Cerebellar nuclear complex (tissue), 1 donor: ENCODE measurements around the gene ENTPD5.
"Not testable (repeated sequence)": the region's sequence is repeated elsewhere in the genome, so short reads cannot be mapped to it uniquely, and the experiment has no call there.

Source experiments
- DNase-seq, 2 experiments: peaks; one replicate each; lab custom pipeline; 2025; lab: John Stamatoyannopoulos, UW

The ENTPD5 gene

DNA sequence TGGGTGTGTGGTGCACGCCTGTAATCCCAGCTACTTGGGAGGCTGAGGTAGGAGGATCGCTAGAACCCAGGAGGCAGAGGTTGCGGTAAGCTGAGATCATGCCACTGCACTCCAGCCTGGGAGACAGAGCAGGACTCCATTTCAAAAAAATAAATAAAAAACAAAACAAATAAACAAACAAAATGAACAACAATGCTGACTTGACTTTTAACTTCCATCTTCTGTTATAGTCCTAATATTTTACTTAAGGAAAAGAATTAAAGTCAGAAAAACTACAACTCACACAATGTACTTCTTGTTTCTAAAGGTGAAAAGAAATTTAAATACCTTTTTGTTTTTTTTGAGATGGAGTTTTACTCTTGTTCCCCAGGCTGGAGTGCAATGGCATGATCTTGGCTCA, 13.4 kb downstream of the ENTPD5 start:
- not testable (repeated sequence) for DNase-seq

DNA sequence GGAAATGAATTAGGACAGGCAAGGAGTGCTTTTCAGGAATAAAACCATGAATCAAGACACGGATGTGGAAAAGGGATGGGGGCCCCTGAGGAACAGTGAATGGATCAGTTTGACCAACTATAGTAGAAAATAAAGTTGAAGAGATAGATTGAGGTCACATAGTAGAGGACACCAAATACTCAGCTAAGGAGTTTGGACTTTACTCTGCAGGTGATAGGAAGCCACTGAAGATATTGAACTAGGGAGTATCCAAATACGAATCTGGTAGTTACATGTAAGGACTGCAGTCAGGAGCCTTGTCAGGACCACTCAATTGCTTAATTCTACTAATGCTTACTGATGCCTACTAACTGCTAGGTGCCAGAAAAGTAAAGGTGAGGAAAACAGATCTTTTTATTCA, 20.4 kb downstream of the ENTPD5 start:
- DNase-seq: no peak

DNA sequence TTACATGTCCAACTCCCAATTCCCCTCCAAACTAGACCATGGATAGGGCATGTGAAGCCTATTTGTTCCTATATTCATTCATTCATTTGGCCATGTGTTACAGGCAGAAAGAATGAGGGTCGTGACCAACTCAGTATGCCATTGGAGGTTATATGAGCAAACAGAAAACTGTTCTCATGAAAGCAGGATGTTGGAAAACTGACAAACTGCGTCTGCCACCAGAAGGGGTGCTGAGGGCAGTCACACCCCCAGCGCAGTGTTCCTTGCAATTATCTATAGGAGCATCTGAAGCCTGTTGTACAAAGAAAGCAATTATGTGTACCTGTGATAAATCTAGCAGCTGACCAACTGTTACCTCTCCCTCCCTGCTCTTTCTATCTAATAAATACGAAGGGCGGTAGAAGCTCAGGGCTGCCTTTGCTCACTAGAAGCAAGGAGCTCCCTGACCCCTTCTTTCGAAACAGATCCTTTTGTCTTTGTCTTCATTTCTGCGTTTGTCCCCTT, 21.1 kb downstream of the ENTPD5 start:
- no peak for DNase-seq

DNA sequence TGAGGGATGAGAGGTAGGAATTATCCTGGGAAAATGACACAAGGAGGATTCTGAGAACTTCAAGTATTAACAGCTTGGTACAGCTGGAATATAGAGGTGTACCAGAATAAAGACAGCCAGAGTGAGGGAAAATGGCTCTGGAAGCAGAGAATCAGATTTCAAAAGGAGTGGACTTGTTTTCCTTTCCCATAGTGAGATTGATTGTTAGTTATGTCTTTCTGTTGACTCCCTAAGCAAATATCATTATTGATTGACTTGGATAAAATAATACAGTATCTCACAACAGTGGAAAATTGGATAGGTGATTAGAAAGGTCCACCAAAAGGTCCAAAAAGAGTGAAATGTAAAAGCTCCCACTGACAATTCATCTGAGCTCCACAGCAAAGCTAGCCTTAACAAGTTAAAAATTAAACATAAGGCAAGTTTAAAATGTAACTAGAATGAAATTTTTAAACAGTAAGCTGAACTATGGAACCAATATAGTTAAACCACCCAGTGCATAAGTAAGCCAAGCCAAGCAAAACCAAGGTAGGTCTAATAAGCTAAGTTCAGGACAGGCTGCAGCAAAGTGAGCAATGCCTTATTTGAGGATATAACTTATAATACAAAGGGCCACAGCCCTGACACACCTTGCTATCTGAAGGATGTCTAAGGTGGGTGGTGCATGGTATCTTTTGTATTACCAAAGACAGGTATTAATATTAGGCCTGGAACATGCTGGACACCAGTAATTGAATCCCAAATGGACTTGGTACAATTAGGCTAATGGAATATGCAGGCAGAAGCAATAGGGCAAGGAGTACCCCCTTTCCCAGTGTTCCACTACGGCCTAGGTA, 21.8 kb downstream of the ENTPD5 start:
- DNase-seq: no peak

DNA sequence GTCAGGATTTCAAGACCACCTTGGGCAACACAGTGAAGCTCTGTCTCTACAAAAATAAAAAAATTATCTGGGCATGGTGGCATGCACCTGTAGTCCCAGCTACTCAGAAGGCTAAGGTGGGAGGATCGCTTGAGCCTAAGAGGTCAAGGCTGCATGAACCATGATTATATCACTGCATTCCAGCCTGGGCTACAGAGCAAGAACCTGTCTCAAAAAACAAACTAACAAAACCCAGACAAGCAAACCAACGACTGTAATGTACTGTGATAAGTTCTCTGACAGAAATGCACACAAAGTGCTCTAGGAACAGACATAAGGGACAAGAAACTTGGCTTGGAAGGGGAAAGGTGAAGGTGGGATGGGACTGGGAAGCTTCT, 22.4 kb downstream of the ENTPD5 start:
- DNase-seq: no peak

DNA sequence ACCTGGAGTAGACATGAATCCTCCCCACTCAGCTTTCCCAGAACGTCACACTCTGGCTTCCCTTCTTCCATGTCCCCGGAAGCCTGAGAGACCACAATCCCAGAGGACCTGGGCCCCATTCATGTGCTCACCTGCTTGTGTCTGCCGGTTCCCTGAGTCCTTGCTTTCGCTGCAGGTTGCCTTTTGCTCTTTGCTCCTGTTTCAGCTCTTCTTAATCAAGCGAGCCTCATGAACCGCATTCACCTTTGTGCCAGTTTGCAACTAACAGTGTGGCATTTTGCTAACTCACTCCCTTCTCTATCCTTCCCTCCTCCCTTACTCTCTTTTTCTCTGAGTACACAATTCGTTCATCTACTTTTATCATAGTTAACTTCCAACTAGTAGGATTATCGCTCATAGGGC, 23.1 kb downstream of the ENTPD5 start:
- DNase-seq: no peak

DNA sequence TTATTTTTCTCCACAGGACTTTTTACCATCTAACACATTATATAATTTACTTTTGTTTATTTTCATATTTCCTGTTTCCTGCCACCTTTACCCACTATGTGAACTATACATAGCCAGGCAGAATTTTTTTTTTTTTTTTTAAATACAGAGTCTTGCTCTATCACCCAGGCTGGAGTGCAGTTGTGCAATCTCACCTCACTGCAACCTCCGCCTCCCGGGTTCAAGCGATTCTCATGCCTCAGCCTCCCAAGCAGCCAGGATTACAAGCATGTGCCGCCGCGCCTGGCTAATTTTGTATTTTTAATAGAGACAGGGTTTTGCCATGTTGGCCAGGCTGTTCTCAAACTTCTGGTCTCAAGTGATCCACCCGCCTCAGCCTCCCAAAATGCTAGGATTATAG, 24.2 kb downstream of the ENTPD5 start:
- not testable (repeated sequence) for DNase-seq

DNA sequence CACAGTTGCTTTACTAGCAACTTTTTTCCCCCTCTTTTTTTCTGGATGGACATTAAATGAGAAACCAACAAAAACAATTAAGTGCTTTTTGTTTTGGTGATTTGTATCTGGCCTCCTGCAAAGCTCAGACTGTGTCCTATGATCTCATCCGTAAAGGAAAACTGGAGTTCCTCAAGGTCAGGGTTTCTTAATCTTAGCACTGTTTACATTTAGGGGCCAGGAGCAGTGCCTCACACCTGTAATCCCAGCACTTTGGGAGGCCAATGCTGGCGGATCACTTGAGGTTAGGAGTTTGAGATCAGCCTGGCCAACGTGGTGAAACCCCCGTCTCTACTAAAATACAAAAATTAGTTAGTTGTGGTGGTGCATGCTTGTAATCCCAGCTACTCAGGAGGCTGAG, 28.0 kb downstream of the ENTPD5 start:
- DNase-seq: no peak

DNA sequence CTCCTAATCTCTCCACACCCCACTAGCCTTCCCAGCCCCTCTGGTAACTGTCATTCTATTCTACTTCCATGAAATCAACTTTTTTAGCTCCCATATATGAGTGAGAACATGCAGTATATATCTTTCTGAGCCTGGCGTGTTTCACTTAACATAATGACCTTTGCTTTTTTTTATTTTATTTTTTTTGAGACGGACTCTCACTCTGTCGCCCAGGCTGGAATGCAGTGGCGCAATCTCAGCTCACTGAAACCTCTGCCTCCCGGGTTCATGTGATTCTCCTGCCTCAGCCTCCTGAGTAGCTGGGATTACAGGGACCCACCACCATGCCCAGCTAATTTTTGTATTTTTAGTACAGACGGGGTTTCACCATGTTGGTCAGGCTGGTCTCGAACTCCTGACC, 30.4 kb downstream of the ENTPD5 start:
- not testable (repeated sequence) for DNase-seq

DNA sequence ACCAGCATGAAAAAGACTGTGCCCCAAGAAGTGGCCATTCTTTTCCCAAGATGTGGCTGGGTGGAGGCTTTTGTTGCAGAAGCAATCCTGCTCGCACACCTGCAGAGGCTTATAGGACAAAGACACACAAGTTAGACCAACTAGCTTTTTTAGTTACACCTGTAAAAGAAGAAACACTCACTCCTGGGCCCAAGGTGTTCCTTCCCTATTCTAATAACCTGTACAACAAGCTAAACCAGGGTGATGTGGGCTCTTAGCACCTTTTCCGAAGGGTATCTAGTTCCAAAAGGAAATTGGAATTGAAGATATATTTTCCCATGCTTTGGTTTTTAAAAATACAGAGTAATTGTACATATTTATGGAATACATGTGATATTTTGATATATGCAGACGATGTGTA, 31.0 kb downstream of the ENTPD5 start:
- DNase-seq: no peak

DNA sequence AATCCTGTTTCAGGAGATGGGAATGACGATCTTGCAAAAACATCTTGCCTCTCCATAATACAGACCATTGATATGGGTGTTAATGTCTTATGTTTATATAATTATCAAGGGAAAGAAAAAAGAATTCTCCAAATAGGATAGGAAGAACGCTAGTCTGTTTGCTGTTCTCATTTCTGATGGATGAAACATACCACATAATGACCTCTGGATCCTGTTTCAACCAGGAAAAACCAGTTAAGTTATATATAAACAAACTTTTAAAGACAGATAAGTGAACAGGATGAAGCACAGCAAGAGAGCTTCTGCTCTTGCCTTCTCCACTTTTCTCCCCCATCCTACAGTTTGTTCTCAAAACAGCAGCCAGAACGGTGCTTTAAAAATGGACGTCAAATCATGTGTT, 41.2 kb downstream of the ENTPD5 start:
- DNase-seq: no peak

DNA sequence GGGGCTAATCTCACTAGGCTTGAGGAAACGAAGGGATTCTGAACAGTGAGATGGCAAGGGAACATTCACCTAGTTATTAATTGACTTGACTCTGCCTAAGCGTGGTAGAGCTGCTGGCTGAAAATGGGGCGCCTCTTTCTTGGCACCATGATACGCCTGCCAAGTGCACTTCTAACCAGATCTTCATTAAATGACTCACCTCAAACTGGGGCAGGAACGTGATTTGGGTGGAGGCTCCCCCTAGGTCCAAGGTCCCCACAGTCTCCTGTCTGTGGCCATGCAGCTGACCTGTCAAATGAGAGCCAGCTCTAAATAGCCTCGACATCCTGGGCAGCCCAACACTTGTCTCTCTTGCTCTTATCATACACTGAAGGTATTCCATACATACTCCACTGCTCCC, 43.0 kb downstream of the ENTPD5 start:
- no peak for DNase-seq

DNA sequence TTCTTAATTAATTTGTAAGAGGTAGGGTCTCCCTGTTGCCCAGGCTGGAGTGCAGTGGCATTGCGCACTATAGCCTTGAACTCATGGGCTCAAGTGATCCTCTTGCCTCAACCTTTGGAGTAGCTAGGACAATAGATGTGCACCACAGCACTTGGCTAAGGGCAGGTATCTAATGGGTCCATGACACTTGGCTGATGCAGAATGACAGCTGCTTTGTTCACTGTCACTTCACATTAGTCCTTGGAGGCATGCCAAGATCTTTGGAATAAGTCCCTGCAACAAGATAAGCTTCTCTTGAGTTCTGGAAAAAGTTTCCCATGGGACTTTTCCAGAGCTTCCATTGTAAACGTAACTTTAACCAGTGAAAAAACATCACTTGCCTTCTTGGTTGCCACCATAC, 45.6 kb downstream of the ENTPD5 start:
- DNase-seq: no peak

DNA sequence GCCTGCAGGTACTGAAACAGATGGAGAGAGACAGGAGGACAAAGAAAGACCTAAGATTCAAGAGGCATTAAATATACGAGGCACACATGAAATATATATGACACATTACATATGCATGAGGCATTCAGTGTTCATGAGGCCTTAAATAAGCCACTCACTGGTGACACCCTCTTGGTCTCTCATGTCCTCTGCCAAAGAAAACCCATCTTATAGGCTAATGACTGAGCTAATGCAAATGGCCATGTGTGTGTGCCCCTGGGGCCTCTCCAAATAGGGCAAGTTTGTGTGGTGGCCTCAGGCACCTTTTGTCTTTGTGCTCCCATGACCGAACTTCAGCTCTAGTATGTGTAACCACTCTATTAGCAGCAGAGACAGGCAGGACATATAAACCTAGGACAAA, 50.2 kb downstream of the ENTPD5 start:
- no peak for DNase-seq

DNA sequence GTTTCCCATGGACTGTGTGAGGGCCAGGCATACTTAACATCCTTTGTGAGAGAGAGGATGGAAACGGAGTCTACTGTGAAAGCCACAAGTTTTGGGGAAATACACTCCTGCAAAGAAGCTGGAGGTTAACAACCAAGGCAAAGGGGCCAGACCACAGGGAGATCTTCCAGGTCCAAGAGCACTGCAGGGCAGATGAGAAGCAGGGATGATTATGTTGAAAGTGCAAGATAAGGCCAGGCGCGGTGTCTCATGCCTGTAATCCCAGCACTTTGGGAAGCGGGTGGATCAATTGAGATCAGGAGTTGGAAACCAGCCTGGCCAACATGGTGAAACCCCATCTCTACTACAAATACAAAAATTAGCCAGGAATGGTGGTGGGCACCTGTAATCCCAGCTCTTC, 53.9 kb downstream of the ENTPD5 start:
- DNase-seq: no peak

DNA sequence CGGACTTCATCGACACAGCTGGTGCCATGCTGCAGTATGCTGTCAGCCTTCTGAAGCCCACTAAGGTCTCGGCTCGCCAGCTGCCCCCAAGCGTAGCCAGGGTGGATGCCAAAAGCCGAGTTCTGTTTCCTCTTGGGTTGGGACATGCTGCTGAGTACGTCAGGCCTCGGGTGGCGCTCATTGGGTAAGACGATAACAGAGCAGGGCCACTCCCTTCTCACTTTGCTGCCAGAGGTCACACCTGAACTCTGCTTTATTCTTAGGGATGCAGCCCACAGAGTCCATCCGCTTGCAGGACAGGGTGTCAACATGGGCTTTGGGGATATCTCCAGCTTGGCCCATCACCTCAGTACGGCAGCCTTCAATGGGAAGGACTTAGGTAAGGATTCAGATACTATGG, 57.9 kb downstream of the ENTPD5 start:
- no peak for DNase-seq

DNA sequence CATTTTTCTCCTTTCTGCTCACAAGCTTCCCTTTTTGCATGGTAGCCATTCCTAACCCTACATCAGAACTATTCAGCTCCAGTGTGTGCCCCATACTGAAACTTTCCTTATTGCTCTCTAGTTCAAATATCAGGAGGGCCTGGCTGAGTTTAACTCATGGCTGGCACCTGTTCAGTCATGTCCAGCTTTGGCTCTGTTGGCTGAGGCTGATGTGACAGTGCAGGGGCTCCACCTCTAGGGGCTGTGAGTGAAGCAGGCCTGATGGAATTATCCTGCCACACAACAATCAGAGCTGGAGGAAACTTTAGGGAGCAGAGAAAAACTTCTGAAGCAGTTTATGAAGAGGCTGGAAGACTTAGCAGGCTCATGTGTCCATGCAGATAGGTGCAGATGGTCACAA, 60.5 kb downstream of the ENTPD5 start:
- DNase-seq: no peak

DNA sequence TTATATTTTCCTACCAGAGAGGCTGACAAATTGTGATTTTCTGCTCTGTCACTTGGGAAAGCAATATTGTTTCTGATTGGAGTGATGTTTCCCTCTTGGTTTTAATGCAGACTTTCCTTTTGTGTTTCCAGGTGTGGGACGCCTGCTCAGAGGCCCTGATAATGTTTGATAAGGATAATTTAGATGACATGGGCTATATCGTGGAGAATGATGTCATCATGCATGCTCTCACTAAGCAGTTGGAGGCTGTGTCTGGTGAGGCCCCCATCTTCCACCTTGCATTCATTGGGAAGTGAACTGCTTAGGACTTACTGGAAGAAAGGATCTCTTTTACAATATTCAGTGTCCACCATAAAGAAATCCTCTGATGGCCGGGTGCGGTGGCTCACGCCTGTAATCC, 63.4 kb downstream of the ENTPD5 start:
- DNase-seq: no peak

DNA sequence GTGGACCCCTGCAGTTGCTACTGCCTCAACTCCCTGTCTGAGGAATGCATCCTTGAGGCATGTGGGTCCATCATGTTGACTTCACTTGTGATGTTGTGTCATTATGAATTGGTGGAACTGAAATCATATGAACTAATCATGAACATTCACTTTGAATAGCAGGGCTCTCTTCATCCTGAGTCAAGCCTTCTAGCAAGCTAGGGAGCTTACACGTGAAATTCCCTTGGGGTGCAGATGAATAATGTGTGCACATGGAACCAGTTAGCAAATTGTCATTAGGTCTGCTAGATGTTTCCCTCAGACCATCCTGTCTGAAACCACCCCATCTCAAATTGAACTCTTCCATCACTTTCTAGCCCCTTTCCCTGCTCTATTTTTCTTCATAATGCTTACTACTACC, 65.4 kb downstream of the ENTPD5 start:
- DNase-seq: no peak

DNA sequence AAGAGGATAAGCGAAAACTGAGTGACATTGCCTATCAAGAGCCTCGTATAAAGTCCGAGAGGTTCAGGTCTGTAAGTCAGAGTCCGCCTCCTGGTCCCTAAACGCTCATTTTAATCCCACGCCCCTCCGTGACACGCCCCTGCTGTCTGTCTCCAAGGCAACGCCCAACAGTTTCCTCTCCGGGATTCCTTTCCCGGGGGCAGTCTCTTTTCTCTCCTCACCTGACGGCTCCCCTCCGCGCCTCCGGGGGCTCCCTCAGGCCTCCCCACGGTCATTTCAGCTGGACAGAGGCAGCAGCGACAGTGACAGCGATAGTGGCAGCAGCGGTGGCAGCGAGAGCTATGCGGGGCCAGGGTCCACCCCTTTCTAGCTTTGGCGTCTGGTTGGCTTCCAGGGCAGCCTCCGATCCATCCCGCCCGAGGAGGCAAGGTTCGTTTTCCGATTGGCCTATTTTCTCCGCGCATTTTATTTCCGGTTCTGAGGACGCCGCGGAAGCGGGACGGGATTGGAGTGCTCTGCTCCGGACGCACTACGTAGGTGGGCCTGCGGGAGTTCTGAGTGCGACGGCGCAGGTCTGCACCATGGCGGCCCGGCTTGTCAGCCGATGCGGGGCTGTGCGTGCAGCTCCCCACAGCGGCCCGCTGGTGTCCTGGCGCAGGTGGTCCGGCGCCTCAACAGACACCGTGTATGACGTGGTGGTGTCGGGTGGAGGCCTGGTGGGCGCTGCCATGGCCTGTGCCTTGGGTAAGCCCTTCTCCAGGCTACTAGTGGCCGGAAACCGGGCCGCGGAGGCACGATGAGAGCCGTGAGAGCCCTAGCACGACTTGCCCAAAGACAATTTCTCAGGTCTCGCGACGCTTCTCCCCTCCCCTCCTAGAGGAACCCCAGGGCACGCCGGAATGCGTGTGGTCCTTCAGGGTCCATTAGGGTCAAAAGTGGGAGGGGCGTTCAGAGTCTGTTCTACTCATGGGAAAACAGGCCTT, 69.0 kb downstream of the ENTPD5 start, which contains the start of the genes COQ6 and FAM161B:
Gene COQ6, plus strand, starts transcription at position 551 of the 983 bp plus-strand sequence. Its CDS starts 31 bp downstream, at position 582.
Gene FAM161B, minus strand, starts transcription at position 343 of the 983 bp plus-strand sequence. Its CDS starts 68 bp downstream, at position 275.
- DNase-seq: peak; percentile 78 to 91

DNA sequence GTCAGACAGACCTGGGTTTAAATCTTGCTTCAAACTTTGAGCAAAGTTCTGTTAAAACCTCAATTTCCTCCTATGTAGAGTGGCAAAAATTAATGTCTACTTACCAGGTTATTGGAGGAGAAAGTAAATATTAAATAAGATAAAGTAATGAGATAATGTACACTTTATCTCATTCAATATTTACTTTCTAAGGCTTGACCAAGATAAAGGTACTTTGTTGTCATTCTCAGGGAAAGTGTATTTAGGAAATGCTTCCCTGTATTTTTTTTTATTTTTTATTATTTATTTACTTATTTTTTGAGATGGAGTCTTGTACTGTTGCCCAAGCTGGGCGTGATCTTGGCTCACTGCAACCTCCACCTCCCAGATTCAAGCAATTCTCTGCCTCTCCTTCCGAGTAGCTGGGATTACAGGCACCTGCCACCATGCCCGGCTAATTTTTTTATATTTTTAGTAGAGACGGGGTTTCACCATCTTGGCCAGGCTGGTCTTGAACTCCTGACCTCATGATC, 73.9 kb downstream of the ENTPD5 start:
- no peak for DNase-seq

DNA sequence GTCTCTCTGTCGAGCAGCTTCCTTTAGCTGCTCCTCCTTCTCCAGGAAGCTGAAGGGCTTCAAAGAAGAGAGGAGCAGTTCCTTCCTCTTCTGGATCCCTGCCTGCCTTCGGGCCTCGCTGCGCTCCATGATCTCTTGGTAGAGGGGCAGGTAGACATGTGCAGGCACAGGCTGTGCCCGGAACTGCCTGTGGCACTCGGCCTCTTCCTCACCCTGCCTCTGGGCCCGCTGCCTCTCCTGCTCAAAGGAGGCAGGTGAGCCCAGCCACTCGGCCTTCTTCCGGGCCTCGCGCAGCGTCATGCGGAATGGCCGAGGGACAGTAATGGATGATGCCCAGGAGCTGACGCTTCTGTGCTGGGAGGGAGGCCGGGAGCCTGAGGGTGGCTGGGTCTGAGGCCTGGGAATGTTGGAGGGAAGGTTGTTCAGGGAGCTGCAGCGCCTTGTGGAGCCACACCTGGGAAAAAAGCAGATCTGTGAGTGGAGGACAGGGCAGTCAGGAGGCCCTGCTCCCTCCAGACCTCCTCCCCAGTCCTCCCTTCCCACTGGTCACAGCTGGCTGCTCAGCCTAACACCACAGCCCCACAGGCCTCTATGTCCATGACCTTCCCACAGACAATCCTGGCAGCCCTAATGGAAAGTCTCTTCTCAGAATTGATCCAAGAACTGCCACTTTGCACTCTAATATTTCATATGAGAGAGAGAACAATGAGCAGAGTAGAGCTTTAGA, 74.5 kb downstream of the ENTPD5 start:
- DNase-seq: no peak
